Suprapubic skin (tissue), 4 donors: ENCODE results near the gene TSHZ2. TPM values are rescaled to one million over a fixed set of nuclear protein-coding genes. Genes with fewer than 3 reads are reported as not detected.

Source experiments
- DNase-seq, 2 donors: peaks; one replicate each; pipeline ENCODE4 v3.0.0-alpha.2; 2019; ENCODE audit warnings: low spot score in 2 of 2
- H3K27ac ChIP-seq: fragments of 200-600 bp; sonication (generic); one replicate; pipeline ENCODE4 v1.5.1; 2019
- H3K27me3 ChIP-seq: fragments of 200-600 bp; sonication (generic); one replicate; pipeline ENCODE4 v1.5.1; 2019
- H3K36me3 ChIP-seq: fragments of 200-600 bp; sonication (generic); one replicate; pipeline ENCODE4 v1.5.1; 2019
- H3K4me1 ChIP-seq: fragments of 200-600 bp; sonication (generic); one replicate; pipeline ENCODE4 v1.5.1; 2019
- H3K4me3 ChIP-seq: fragments of 200-600 bp; sonication (generic); one replicate; pipeline ENCODE4 v1.5.1; 2019; ENCODE audit warnings: mild to moderate bottlenecking
- H3K9me3 ChIP-seq: fragments of 200-600 bp; sonication (generic); one replicate; pipeline ENCODE4 v1.5.1; 2019
- CTCF ChIP-seq, 2 donors: fragments of 200-600 bp in 1 of 2; fragments of 450-650 bp in 1 of 2; sonication (generic) in 1 of 2; IDR thresholded peaks; one replicate each; pipeline ENCODE4 v1.5.1; 2016 to 2019; ENCODE audit warnings: antibody characterized with exemption in 2 of 2, mild to moderate bottlenecking in 1 of 2, moderate library complexity in 1 of 2
- EP300 ChIP-seq: sonication (generic); formaldehyde crosslinking; IDR thresholded peaks from one replicate; pipeline ENCODE4 v1.6.1; 2017; ENCODE audit warnings: antibody characterized with exemption
- POLR2A ChIP-seq, 2 donors: fragments of 450-650 bp; IDR thresholded peaks; one replicate each; pipeline ENCODE4 v1.6.1; 2017; ENCODE audit warnings: antibody characterized with exemption in 2 of 2, mild to moderate bottlenecking in 2 of 2, moderate library complexity in 2 of 2
- POLR2AphosphoS5 ChIP-seq, 3 donors: sonication (generic); formaldehyde crosslinking; IDR thresholded peaks; one replicate each; pipeline ENCODE4 v1.6.1; 2017; ENCODE audit warnings: antibody characterized with exemption in 3 of 3
- WGBS: methylation state at CpG from one replicate; pipeline ENCODE4 v1.1.5; 2018; 5-methylcytosine and 5-hydroxymethylcytosine counted together
- total RNA-seq, 4 donors: library from RNA; depleted of rRNA; stranded (reverse); fragments of >200 nt; gene quantifications; one replicate each; pipeline ENCODE4 v1.1.0, GENCODE V29; 2016

The TSHZ2 gene
- total RNA-seq, 4 donors from 2014 or later = 10.2 to 24.7 (median 19.2) TPM

- no peak for DNase-seq
- TF ChIP-seq EP300 = no peak
- TF ChIP-seq POLR2A (IDR thresholded peaks at IDR 0.05) = no peak
- TF ChIP-seq CTCF (IDR thresholded peaks at IDR 0.05) = no peak
- TF ChIP-seq POLR2AphosphoS5 (IDR thresholded peaks at IDR 0.05) = no peak
- 23% methylated on average over 7 of the region's 7 CpGs for WGBS
- Histone ChIP-seq H3K4me1 (peaks cover 6% of the 10 kb centered on the region), H3K4me3 (no peak overlapping the region), H3K27ac (no peak overlapping the region), H3K27me3 (no peaks in the 10 kb centered on the region), H3K9me3 (no peaks in the 10 kb centered on the region), H3K36me3 (no peaks in the 10 kb centered on the region)
Observed at GRCh38 chr20:53149148-53149889, 177.2 kb downstream of the TSHZ2 start.

DNA sequence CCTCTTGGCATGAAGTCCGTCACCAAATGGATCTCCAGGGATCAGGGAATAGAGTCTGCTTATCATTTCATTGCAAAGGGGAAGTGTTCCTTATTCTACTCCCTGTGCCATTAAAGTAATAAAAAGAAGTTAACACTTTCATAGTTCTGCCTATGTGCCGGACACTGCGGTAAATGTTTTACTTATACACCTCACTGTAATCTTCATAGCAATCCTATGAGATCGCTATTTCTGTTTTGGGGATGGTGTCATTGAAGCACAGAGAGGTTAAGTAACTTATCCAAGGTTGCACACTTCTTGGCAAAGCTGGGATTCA lies 177.7 kb downstream of the TSHZ2 start:
- no peak for DNase-seq
- Histone ChIP-seq H3K36me3 (no peaks in the 10 kb centered on the region), H3K4me1 (peaks cover 6% of the 10 kb centered on the region), H3K27me3 (no peaks in the 10 kb centered on the region), H3K4me3 (no peak overlapping the region), H3K27ac (no peak overlapping the region), H3K9me3 (no peaks in the 10 kb centered on the region)
- WGBS = 57% methylated on average over 4 of the region's 4 CpGs
- no peak for TF ChIP-seq POLR2AphosphoS5 (IDR thresholded peaks at IDR 0.05)
- TF ChIP-seq EP300 = no peak
- TF ChIP-seq CTCF (IDR thresholded peaks at IDR 0.05) = no peak
- TF ChIP-seq POLR2A (IDR thresholded peaks at IDR 0.05) = no peak

DNA sequence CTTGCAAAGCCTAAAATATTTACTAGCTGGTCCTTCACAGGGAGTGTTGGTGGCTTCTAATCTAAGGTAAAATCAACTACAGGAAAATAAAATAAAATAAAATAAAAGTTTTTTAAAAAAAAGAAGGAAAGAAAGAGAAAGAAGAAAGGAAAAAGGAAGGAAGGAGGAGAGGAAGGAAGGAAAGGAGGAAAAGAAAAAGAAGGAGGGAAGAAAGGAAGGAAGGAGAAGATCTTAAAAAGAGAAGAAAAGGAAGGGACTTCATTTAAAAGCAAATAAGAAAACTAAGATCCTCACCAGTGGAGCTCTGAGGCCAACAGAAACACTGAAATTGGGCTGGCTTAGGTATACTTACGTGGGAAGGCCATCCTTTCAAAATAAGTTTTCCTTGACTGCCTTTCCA lies 178.4 kb downstream of the TSHZ2 start:
- Histone ChIP-seq H3K27ac (no peak overlapping the region), H3K4me3 (no peak overlapping the region), H3K9me3 (no peaks in the 10 kb centered on the region), H3K27me3 (no peaks in the 10 kb centered on the region), H3K36me3 (no peaks in the 10 kb centered on the region), H3K4me1 (peaks cover 6% of the 10 kb centered on the region)
- no peak for DNase-seq
- TF ChIP-seq EP300 (no peak), CTCF (IDR thresholded peaks at IDR 0.05) (no peak), POLR2A (IDR thresholded peaks at IDR 0.05) (no peak), POLR2AphosphoS5 (IDR thresholded peaks at IDR 0.05) (no peak)
- 74% methylated on average over 1 of the region's 1 CpG for WGBS

- DNase-seq = no peak
- no peak overlapping the region for H3K4me3 ChIP-seq
- no peak for TF ChIP-seq POLR2A (IDR thresholded peaks at IDR 0.05)
- TF ChIP-seq POLR2AphosphoS5 (IDR thresholded peaks at IDR 0.05) = no peak
- TF ChIP-seq EP300 = no peak
- TF ChIP-seq CTCF (IDR thresholded peaks at IDR 0.05) = no peak
Observed at GRCh38 chr20:53152228-53152627, 180.1 kb downstream of the TSHZ2 start.

GRCh38 chr20:53154540-53154939 lies 182.4 kb downstream of the TSHZ2 start:
- Histone ChIP-seq H3K36me3 (no peaks in the 10 kb centered on the region), H3K9me3 (no peaks in the 10 kb centered on the region), H3K4me1 (no peaks in the 10 kb centered on the region), H3K4me3 (no peak overlapping the region), H3K27ac (no peak overlapping the region), H3K27me3 (no peaks in the 10 kb centered on the region)
- DNase-seq = no peak
- TF ChIP-seq CTCF (IDR thresholded peaks at IDR 0.05) (no peak), POLR2A (IDR thresholded peaks at IDR 0.05) (no peak), EP300 (no peak), POLR2AphosphoS5 (IDR thresholded peaks at IDR 0.05) (no peak)
- 81% methylated on average over 2 of the region's 2 CpGs for WGBS

More at GRCh38 chr20:53152228-53152627, 180.1 kb downstream of the TSHZ2 start:
- H3K27ac ChIP-seq = no peak overlapping the region
- no peaks in the 10 kb centered on the region for H3K36me3 ChIP-seq
- peaks cover 6% of the 10 kb centered on the region for H3K4me1 ChIP-seq
- H3K9me3 ChIP-seq = no peaks in the 10 kb centered on the region
- no peaks in the 10 kb centered on the region for H3K27me3 ChIP-seq
